Measurements from ENCODE around the gene TAB2. TPM values are rescaled to one million over a fixed set of nuclear protein-coding genes. Genes with fewer than 3 reads are reported as not detected.
"Not testable (repeated sequence)": the region's sequence is repeated elsewhere in the genome, so short reads cannot be mapped to it uniquely, and the experiment has no call there.

TAB2 gene
- polyA plus RNA-seq, 4 donors = 80.4 to 111 (median 99.3) TPM

GRCh38 chr6:149306967-149307366, 10.5 kb upstream of the TAB2 start:
- DNase-seq (ENCODE audit: low read depth in 4 of 4, low spot score in 3 of 4) = no peak

- no peak for DNase-seq (ENCODE audit: low read depth in 4 of 4, low spot score in 3 of 4)
Observed at GRCh38 chr6:149311293-149311692, 6.2 kb upstream of the TAB2 start.

GRCh38 chr6:149311766-149312165, 5.7 kb upstream of the TAB2 start:
- no peak for DNase-seq (ENCODE audit: low read depth in 4 of 4, low spot score in 3 of 4)

GRCh38 chr6:149313070-149313469, 4.4 kb upstream of the TAB2 start:
- DNase-seq (ENCODE audit: low read depth in 4 of 4, low spot score in 3 of 4) = no peak

GRCh38 chr6:149313861-149314260, 3.7 kb upstream of the TAB2 start:
- no peak for DNase-seq (ENCODE audit: low read depth in 4 of 4, low spot score in 3 of 4)

- DNase-seq (ENCODE audit: low read depth in 4 of 4, low spot score in 3 of 4) = no peak
Observed at GRCh38 chr6:149314325-149314905, 3.1 kb upstream of the TAB2 start.

GRCh38 chr6:149316108-149316727, 1.3 kb upstream of the TAB2 start:
- no peak for DNase-seq (ENCODE audit: low read depth in 4 of 4, low spot score in 3 of 4)

GRCh38 chr6:149316740-149317643, 520 bp upstream of the TAB2 start:
- peak; percentile 73 to 79 (median 76) for DNase-seq (ENCODE audit: low read depth in 4 of 4, low spot score in 3 of 4)

- DNase-seq (ENCODE audit: low read depth in 4 of 4, low spot score in 3 of 4) = no peak
Observed at GRCh38 chr6:149318581-149319286, 1.2 kb downstream of the TAB2 start.

- no peak for DNase-seq (ENCODE audit: low read depth in 4 of 4, low spot score in 3 of 4)
Observed at GRCh38 chr6:149319422-149319821, 1.9 kb downstream of the TAB2 start.

GRCh38 chr6:149320016-149320415, 2.5 kb downstream of the TAB2 start:
- DNase-seq (ENCODE audit: low read depth in 4 of 4, low spot score in 3 of 4) = not testable (repeated sequence)

- no peak for DNase-seq (ENCODE audit: low read depth in 4 of 4, low spot score in 3 of 4)
Observed at GRCh38 chr6:149320796-149321195, 3.3 kb downstream of the TAB2 start.

GRCh38 chr6:149323353-149323752, 5.8 kb downstream of the TAB2 start:
- DNase-seq (ENCODE audit: low read depth in 4 of 4, low spot score in 3 of 4) = no peak

GRCh38 chr6:149323925-149324324, 6.4 kb downstream of the TAB2 start:
- no peak for DNase-seq (ENCODE audit: low read depth in 4 of 4, low spot score in 3 of 4)

GRCh38 chr6:149324428-149324827, 6.9 kb downstream of the TAB2 start:
- DNase-seq (ENCODE audit: low read depth in 4 of 4, low spot score in 3 of 4) = no peak

GRCh38 chr6:149325648-149326236, 8.2 kb downstream of the TAB2 start:
- no peak for DNase-seq (ENCODE audit: low read depth in 4 of 4, low spot score in 3 of 4)

- DNase-seq (ENCODE audit: low read depth in 4 of 4, low spot score in 3 of 4) = no peak
Observed at GRCh38 chr6:149327638-149328037, 10.1 kb downstream of the TAB2 start.

- no peak for DNase-seq (ENCODE audit: low read depth in 4 of 4, low spot score in 3 of 4)
Observed at GRCh38 chr6:149328083-149328482, 10.6 kb downstream of the TAB2 start.

GRCh38 chr6:149329529-149329928, 12.0 kb downstream of the TAB2 start:
- no peak for DNase-seq (ENCODE audit: low read depth in 4 of 4, low spot score in 3 of 4)

- DNase-seq (ENCODE audit: low read depth in 4 of 4, low spot score in 3 of 4) = no peak
Observed at GRCh38 chr6:149330133-149330532, 12.6 kb downstream of the TAB2 start.

Data from left renal pelvis (tissue), 4 donors.